Measurements from ENCODE around the gene LHFPL6. TPM values are rescaled to one million over a fixed set of nuclear protein-coding genes. Genes with fewer than 3 reads are reported as not detected.

Gene LHFPL6
- total and polyA plus RNA-seq, 11 donors, result 34.4 to 74.4 (median 53.2) TPM

- intact Hi-C loops (cut with DNase I), result loop anchor here in 3 of 10 donors (5.0 to 10.0 kb wide), 3 partner anchors 37 to 85 kb away; no protein-coding TSS in a partner anchor
- no peaks in the 10 kb centered on the region for H3K27me3 ChIP-seq
- DNase-seq, result no peak
- H3K27ac ChIP-seq, result peak overlapping the region in 8 of 12 donors; percentile 19 to 87 (median 36)
- no peak for TF ChIP-seq POLR2A (IDR thresholded peaks at IDR 0.05)
- TF ChIP-seq CTCF (IDR thresholded peaks at IDR 0.05), result no peak
- no peak for ATAC-seq
- WGBS, 4 donors, result 37 to 41% (median 38%) methylated on average over 3 of the region's 3 CpGs
- H3K4me3 ChIP-seq, result no peak overlapping the region
- peaks cover 0 to 92% (median 46%) of the 10 kb centered on the region in 12 donors for H3K4me1 ChIP-seq
- H3K36me3 ChIP-seq, result no peaks in the 10 kb centered on the region
- no peaks in the 10 kb centered on the region for H3K9me3 ChIP-seq
Measured at GRCh38 chr13:39499604-39500003, 103.4 kb downstream of the LHFPL6 start.

GRCh38 chr13:39498471-39499114 is 104.4 kb downstream of the LHFPL6 start:
- DNase-seq (no peak), ATAC-seq (no peak)
- Histone ChIP-seq H3K27me3 (no peaks in the 10 kb centered on the region), H3K9me3 (no peaks in the 10 kb centered on the region), H3K27ac (peak overlapping the region in 7 of 12 donors; percentile 17 to 87 (median 27)), H3K36me3 (no peaks in the 10 kb centered on the region), H3K4me3 (no peak overlapping the region), H3K4me1 (peaks cover 0 to 99% (median 55%) of the 10 kb centered on the region in 12 donors)
- no peak for TF ChIP-seq CTCF (IDR thresholded peaks at IDR 0.05)
- TF ChIP-seq POLR2A (IDR thresholded peaks at IDR 0.05), result no peak
- intact Hi-C loops (cut with DNase I), result loop anchor here in 1 of 10 donors (5.0 to 10.0 kb wide), 2 partner anchors 36 to 84 kb away; no protein-coding TSS in a partner anchor
- 84 to 88% (median 86%) methylated on average over 9 of the region's 9 CpGs for WGBS, 4 donors

DNA sequence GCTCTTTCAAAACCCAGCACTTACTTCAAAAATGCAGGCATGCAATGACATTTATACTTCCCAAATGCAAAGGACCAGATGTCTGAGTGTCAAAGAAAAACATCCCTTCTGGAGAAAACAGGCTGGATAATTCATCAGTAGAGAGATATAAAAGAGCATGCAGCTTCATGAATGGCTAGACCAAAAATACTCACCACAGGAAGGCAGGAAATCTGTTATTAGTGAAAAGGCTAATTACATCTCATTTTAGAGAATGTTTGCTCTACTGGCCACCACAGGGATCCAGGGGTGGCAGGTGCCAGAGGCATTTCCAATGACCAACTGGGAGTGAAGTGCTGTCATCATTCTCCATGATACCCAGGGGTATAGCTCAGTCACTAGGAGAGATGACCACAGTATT is 106.5 kb downstream of the LHFPL6 start:
- ATAC-seq (no peak), DNase-seq (no peak)
- no peak overlapping the region for H3K27ac ChIP-seq
- TF ChIP-seq POLR2A (IDR thresholded peaks at IDR 0.05) (no peak), CTCF (IDR thresholded peaks at IDR 0.05) (no peak)
- H3K27me3 ChIP-seq, result no peaks in the 10 kb centered on the region
- no peaks in the 10 kb centered on the region for H3K36me3 ChIP-seq
- H3K4me3 ChIP-seq, result no peak overlapping the region
- H3K9me3 ChIP-seq, result no peaks in the 10 kb centered on the region
- intact Hi-C loops (cut with DNase I), result loop anchor here in 1 of 10 donors (5.0 to 10.0 kb wide), 2 partner anchors 34 to 82 kb away; no protein-coding TSS in a partner anchor
- H3K4me1 ChIP-seq, result peaks cover 0 to 94% (median 54%) of the 10 kb centered on the region in 12 donors

DNA sequence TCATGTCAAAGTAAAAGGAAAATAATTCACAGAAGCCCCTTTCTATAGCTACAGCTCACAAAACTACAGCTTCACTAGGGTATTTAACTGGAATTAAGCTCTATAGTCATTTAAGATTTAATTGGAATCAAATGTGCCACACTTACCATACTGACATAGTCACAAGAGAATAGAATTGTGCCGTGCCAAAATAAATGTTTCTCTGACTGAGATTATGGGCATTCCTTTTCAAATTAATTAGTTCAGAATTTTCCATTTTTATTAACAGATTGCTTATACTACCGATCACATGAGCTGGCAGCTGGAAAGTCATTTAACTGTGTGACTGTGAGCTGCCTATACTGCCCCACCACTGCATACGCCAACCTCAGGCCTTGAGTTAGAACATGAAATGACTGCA is 108.4 kb downstream of the LHFPL6 start:
- Histone ChIP-seq H3K36me3 (no peaks in the 10 kb centered on the region), H3K27ac (no peak overlapping the region), H3K4me1 (peaks cover 0 to 91% (median 51%) of the 10 kb centered on the region in 12 donors), H3K4me3 (no peak overlapping the region), H3K9me3 (no peaks in the 10 kb centered on the region), H3K27me3 (no peaks in the 10 kb centered on the region)
- ATAC-seq (no peak), DNase-seq (no peak)
- intact Hi-C loops (cut with DNase I), result loop anchor here in 2 of 10 donors (5.0 to 10.0 kb wide), 3 partner anchors 32 to 80 kb away; no protein-coding TSS in a partner anchor
- WGBS, 4 donors, result 54 to 69% (median 64%) methylated on average over 3 of the region's 3 CpGs
- TF ChIP-seq CTCF (IDR thresholded peaks at IDR 0.05) (no peak), POLR2A (IDR thresholded peaks at IDR 0.05) (no peak)
